LNCaP clone FGC (cell line): ENCODE measurements around the gene GPATCH4.

Source experiments
- DNase-seq: peaks from one replicate; pipeline ENCODE4 v3.0.0-alpha.2; 2011; ENCODE audit warnings: low read depth
- H3K4me3 ChIP-seq: 2 replicates; pipeline ENCODE4 v1.5.1; 2011; ENCODE audit warnings: mild to moderate bottlenecking, low read depth, low read length, control low read depth
- CTCF ChIP-seq: IDR thresholded peaks from 2 replicates; pipeline ENCODE4 v1.5.1; 2012; ENCODE audit warnings: mild to moderate bottlenecking; ENCODE audit not compliant: control insufficient read depth, insufficient read depth; ENCODE audit errors: extremely low read depth

GPATCH4 gene

GRCh38 chr1:156601122-156601830, at the start of gene GPATCH4:
TSS of gene GPATCH4 (minus strand) at chr1:156601479.
- peak; percentile 35 for DNase-seq
- TF ChIP-seq CTCF = no peak
- peak within 1 kb of the TSS; percentile 62 for H3K4me3 ChIP-seq

- no peak for DNase-seq
- no peak overlapping the region for H3K4me3 ChIP-seq
- TF ChIP-seq CTCF = no peak
Observed at GRCh38 chr1:156648951-156649350, 47.7 kb upstream of the GPATCH4 start.

GRCh38 chr1:156648496-156648895, 47.2 kb upstream of the GPATCH4 start:
- no peak overlapping the region for H3K4me3 ChIP-seq
- no peak for TF ChIP-seq CTCF
- no peak for DNase-seq

GRCh38 chr1:156647351-156647750, 46.1 kb upstream of the GPATCH4 start:
- no peak overlapping the region for H3K4me3 ChIP-seq
- no peak for DNase-seq
- TF ChIP-seq CTCF = no peak

- TF ChIP-seq CTCF = no peak
- H3K4me3 ChIP-seq = no peak overlapping the region
- DNase-seq = no peak
Observed at GRCh38 chr1:156646738-156647211, 45.5 kb upstream of the GPATCH4 start.

GRCh38 chr1:156645666-156646065, 44.4 kb upstream of the GPATCH4 start:
- no peak for TF ChIP-seq CTCF
- DNase-seq = no peak

GRCh38 chr1:156645056-156645455, 43.8 kb upstream of the GPATCH4 start:
- TF ChIP-seq CTCF = no peak
- no peak overlapping the region for H3K4me3 ChIP-seq
- DNase-seq = no peak

More at GRCh38 chr1:156645666-156646065, 44.4 kb upstream of the GPATCH4 start:
- no peak overlapping the region for H3K4me3 ChIP-seq
